Left colon (tissue), 2 donors: Measurements from ENCODE around the gene LRMDA. TPM values are rescaled to one million over a fixed set of nuclear protein-coding genes. Genes with fewer than 3 reads are reported as not detected.

Source experiments
- ATAC-seq: fragments of 200-7000 bp; cut with Tn5 transposase; one replicate; pipeline ENCODE4 v1.9.1; 2020; ENCODE audit warnings: mild to moderate bottlenecking, moderate library complexity
- DNase-seq, 2 donors: peaks; one replicate each; pipeline ENCODE4 v3.0.0-alpha.2; 2020
- intact Hi-C, 2 donors: fragments of 100-400 bp; cut with DNase I in 1 of 2; cut with micrococcal nuclease in 1 of 2; formaldehyde crosslinking; loops; one replicate each; pipeline versions ENCODE4 v1.11.2 to v1.14.0; 2022; cut with DNase I, micrococcal nuclease
- long read RNA-seq: library from polyadenylated mRNA; unstranded; transcript quantifications from one replicate; pipeline ENCODE4 v2.0.0, GENCODE V29; 2021
- total RNA-seq, 2 donors: library from RNA; stranded (reverse); fragmentation: NEBNext Ultra II Directional; extraction: Animal tissue kit (Norgen Biotek cat#: 25700); gene quantifications; one replicate each; pipeline ENCODE4 v1.2.1, GENCODE V29; 2021
- donor health status: DM: no; HTN: no; CAD: no.
- donor health status: DM: yes; HTN: yes; CAD: no.

LRMDA gene
- 10 to 100 TPM in 1 of 2 donors, 1 to 10 TPM in 1; 8.1 to 10.6 TPM for total RNA-seq
- long read RNA-seq, partial matches to known transcripts, result 0 of 5 reads
- long read RNA-seq, other reads (novel, unspliced or antisense), result 5 of 5 reads

DNA sequence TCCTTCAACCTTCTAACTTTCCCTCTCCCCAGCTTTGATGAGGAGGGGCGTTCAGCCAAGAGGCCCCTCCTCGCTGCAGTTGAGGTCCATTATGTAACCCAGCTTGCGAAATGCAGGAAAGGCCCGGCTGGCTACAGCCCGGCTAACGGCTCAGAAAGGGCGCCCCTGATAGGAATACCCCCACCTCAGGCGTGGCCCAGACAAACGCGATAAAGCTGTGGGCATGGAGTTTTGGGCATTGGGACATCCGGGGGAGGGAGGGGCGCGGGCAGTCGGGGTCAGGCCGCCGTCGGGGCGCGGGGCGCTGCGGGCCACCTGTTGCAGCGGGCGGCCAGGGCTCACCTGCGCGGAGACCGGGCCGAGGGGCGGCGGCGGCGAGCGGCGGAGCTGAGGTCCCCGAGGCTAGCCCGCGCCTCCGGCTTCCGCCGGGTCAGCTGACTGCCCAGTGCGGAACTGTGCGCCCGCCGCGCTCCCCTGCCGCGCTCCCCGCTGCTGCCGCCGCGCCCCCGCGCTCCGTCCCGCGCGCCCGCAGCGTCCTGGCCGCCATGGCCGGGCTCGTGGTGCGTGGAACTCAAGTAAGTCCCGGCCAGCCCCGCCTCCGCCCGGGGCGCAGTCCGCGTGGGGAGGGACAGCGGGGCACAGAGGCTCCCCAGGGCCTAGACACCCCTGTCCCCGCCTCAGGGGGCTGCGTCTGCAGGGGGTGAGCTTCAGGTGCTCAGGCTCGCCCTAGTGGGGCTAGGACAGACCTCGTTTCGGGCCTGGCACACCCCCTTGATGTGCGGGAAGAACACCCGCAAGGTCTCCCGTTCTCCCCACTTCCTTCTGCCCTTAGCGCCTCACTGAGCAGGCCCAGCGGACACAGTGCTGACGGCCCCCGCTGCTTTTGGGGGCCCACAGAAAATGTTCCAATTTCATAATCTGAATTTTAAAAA lies at the start of gene LRMDA:
TSS of gene LRMDA (plus strand) at position 445 of the 932 bp plus-strand sequence.
- intact Hi-C loops, result no loop called here
- DNase-seq (peak; percentile 37 to 65), ATAC-seq (peak; percentile 88)

GRCh38 chr10:75386128-75386527 lies 45.3 kb upstream of the LRMDA start:
- ATAC-seq (no peak), DNase-seq (no peak)
- intact Hi-C loops, result no loop called here

DNA sequence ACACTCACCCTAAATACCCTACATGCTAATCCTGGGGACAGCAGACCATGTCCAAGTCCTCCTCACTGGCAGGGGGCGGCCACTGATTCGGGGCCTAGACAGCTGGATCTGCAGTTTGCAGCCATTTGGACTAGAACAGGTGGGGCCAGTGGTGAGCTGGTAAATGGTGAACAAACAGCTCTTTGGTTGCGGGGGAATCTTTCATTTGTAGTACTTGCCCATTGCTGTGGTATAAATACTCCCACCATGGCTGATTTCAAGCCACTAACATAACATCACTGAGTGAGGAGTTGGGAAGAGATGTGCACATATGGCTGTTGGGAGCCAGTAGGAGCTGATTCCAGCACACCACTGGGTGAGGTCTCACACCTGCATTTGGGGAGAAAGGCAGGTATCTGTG lies 43.3 kb upstream of the LRMDA start:
- intact Hi-C loops, result no loop called here
- ATAC-seq, result no peak
- no peak for DNase-seq

- intact Hi-C loops, result no loop called here
Observed at GRCh38 chr10:75390178-75390577, 41.2 kb upstream of the LRMDA start.

GRCh38 chr10:75392271-75392670 lies 39.2 kb upstream of the LRMDA start:
- DNase-seq (no peak), ATAC-seq (no peak)
- intact Hi-C loops, result no loop called here

More at GRCh38 chr10:75390178-75390577, 41.2 kb upstream of the LRMDA start:
- ATAC-seq (no peak), DNase-seq (no peak)

- no peak for ATAC-seq
- DNase-seq, result no peak
- intact Hi-C loops, result no loop called here
Observed at GRCh38 chr10:75392744-75393143, 38.7 kb upstream of the LRMDA start.

DNA sequence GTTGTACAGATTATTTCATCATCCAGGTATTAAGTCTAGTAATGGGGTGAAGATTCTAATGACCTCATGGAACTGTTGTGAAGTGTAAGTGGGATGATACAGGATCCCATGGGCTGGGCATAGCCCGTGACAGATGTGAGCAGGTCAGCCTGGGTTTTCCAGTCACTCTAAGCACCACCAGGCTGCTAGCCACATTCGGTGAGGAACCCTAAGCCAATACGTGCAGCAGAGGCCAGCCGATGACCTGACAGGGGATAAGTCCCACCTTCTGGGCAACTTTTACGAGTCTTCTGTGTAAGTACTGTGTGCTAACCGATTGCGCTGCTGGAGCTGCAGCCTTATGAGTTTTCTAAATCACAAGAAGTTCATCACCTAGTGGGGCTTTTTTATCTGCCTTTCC lies 37.2 kb upstream of the LRMDA start:
- no peak for ATAC-seq
- DNase-seq, result no peak
- intact Hi-C loops, result no loop called here

- intact Hi-C loops, result no loop called here
- peak; percentile 57 for ATAC-seq
- peak; percentile 54 to 64 for DNase-seq
Observed at GRCh38 chr10:75395066-75395931, 36.1 kb upstream of the LRMDA start.

GRCh38 chr10:75395932-75396630 lies 35.3 kb upstream of the LRMDA start:
- ATAC-seq (peak; percentile 31), DNase-seq (peak; percentile 25 to 49)
- intact Hi-C loops, result no loop called here

GRCh38 chr10:75396631-75397495 lies 34.6 kb upstream of the LRMDA start:
- intact Hi-C loops, result no loop called here
- ATAC-seq, result peak; percentile 24

DNA sequence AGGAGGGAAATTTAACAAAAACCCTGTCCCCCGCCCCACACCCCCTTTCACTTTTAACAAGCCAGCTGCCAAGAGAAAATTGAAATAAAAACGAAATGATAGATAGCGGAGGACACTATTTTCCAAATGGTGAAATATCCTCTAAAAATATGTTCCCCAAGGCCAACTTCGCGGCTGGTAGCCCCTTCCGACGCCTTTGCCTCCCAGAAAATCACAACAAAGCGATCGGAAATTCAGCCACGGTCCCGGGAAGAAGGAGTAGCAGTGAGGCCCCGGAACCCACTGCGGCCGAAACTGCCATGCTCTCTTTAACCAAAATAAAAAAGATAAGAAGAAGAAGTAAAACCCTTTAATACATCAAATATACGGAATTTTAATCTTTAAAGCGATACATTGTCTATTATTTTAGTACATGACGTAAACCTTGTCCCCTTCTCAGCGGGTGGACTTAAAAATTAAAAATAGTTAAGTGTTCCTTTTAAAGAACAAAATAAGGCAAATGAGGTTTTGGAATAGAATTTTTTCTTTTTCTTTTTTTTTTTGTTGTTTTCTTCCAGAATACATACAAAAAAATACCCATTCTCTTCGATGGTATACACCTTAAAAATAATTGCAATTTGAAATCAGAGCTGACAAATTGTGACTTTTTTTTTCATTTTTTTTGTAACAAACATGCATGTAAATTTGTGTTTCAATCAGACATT lies 33.8 kb upstream of the LRMDA start:
- ATAC-seq (no peak), DNase-seq (no peak)
- intact Hi-C loops, result no loop called here

More at GRCh38 chr10:75396631-75397495, 34.6 kb upstream of the LRMDA start:
- peak; percentile 31 to 46 for DNase-seq

DNA sequence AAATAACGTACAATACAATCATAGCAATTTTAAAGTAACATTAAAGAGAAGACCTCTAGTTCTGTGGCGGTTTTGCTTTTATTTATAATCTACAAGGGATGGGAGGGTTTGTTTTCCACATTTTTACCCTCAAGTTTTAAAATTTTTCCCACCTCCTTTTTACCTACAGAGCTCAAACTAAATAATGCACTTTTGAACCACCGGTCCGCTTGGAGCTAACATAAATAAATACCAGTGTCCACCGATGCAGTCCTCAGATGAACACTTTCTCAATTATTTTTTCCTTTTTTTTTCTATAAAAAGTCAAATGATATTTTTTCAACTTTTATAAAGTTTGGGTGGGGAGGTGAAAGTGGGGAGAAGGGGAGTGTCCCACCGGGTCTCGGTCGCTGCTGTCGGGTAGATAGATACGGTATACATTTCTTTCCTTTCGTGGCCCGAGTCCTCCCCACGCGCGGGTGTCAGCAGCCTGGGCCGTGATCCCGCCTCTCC lies 33.2 kb upstream of the LRMDA start:
- intact Hi-C loops, result no loop called here
- ATAC-seq (no peak), DNase-seq (no peak)

DNA sequence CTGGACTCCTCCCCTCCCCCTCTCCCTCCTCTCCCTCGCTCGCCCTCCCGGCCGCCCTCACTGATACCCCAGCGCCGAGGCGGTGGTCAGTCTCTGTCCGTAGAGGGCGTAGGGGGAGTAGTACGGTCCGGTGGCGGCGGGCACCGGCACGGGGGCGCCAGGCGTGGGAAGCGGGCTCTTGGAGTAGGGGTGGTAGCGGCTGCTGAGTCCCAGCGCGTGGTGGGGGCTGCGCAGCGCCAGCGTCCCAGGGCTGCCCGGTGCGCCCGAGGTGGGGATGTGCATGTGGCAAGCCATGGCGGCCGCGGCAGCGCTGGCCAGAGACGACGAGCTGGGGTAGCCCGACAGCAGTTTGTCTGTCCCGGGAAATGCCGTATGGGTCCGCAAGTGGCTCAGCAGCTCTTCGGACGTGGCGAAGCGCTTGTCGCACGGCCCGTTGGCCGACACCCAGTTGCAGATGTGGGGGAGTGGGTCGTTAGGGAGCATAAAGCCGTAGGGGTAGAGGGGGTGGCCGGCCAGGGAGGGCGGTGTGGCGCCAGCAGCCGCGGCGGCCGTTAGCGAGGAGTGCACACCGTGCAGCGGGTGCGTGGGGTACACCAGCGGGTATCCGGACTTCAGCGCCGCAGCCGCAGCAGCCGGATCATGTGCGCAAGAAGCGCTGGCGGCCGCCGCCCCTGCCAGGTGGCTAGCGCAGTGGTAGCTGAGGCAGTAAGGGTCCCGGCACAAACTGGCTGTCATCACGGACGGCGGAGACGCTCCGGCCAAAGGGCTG lies 32.5 kb upstream of the LRMDA start:
- intact Hi-C loops, result no loop called here
- ATAC-seq (no peak), DNase-seq (peak in 1 of 2 donors; percentile 24)

DNA sequence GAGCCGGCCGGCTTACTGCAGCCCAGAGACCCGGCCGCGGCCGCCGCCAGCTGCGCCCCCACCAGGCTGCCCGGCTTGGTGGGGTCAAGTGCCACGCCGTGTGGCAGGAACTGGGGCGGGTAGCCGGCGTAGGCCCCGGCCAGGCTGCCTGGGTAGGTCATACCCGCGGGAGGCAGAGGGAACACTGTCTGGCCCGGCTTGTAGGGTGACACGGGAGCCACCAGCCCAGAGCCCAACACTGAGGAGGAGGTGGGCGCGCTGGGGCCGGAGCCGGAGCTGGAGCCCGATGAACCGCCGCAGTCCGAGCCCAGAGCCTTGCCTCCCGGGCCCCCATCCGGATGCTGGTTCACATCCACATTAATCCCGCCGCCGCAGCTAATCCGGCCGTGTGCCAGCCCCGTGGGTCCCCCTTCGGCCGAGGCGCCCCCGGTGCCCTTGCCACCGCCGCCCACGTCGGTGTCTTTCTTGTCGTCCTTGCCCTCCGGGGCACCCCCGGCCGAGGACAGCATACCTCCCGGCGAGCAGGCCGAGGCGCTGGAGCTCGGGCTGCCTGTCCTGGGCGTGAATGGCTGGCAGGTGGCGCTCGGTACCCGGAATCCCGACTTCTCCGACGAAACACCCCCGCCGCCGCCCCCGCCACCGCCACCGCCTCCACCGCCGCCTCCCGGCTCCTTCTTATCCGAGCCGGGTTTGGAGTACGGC lies 31.8 kb upstream of the LRMDA start:
- intact Hi-C loops, result loop anchor here in 1 of 2 donors (5.0 to 10.0 kb wide), 2 partner anchors 255 to 638 kb away; no protein-coding TSS in a partner anchor
- DNase-seq (peak; percentile 81 to 88), ATAC-seq (peak; percentile 37)

- DNase-seq (no peak), ATAC-seq (no peak)
- intact Hi-C loops, result loop anchor here in 1 of 2 donors (5.0 to 10.0 kb wide), 2 partner anchors 255 to 637 kb away; no protein-coding TSS in a partner anchor
Observed at GRCh38 chr10:75400163-75400770, 31.2 kb upstream of the LRMDA start.
